GM08714 (cell line): ENCODE data around the gene GRAMD1C.

Experiments used
- H3K4me3 ChIP-seq: fragments of 200-500 bp; sonication (Bioruptor generic); 2 replicates; pipeline ENCODE4 v1.5.1; 2014; ENCODE audit warnings: mild to moderate bottlenecking, low read length, inconsistent platforms
- ZNF274 ChIP-seq: IDR thresholded peaks from 2 replicates; pipeline ENCODE4 v1.6.1; 2012; ENCODE audit warnings: mild to moderate bottlenecking, low read depth, low read length

Gene GRAMD1C

DNA sequence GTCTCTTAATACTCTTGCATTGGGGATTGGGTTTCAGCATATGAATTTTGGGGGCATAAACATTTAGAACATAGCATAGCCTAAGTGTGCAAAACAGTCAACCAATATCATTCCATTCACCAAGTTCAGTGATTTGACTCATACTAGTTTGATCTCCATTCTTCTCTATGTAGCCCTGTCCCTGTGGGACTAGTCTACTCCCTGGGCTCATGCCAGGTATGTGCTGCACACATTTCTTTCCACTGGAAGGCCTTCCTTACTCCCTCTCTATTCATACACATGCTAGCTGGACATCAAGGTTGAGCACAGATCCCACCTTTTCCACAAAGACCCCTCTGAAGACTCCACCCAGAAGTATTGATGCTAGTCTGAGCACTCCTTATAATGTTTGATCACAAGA is 114.3 kb downstream of the GRAMD1C start:
- no peak overlapping the region for H3K4me3 ChIP-seq

DNA sequence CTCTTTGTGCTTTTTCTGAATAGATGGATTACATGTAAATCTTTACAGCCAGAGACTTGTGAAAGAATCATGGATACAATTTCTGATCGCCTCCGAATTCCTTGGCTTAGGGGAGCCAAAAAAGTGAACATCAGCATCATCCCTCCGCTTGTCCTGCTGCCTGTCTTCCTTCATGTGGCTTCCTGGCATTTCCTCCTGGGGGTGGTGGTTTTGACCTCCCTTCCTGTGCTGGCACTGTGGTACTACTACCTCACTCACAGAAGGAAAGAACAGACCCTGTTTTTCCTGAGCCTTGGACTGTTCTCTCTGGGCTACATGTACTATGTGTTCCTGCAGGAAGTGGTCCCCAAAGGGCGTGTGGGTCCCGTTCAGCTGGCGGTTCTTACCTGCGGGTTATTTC is 115.1 kb downstream of the GRAMD1C start:
- H3K4me3 ChIP-seq: no peak overlapping the region
- no peak for TF ChIP-seq ZNF274

More for the DNA sequence above, 114.3 kb downstream of the GRAMD1C start:
- no peak for TF ChIP-seq ZNF274

DNA sequence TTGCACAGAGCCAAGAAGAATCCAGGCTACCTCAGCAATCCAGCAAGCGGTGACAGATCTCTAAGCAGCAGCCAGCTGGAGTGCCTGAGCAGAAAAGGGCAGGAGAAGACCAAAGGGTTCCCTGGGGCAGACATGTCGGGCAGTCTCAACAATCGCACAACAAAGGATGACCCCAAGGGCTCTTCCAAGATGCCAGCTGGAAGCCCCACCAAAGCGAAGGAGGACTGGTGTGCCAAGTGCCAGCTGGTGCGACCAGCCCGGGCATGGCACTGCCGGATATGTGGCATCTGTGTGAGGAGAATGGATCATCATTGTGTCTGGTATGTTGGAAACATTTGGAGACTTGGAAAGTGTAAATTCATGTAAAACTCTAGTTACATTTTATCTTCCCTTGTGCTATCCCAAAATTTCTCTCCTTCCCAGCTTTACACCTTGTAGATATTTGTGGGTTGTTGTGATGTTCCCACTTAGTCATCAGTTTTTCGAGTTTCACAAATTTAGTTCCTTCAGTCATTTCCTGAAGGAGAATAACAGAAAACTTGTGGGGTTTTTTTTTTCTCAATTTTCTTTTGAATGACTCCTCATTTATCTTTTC is 115.6 kb downstream of the GRAMD1C start:
- H3K4me3 ChIP-seq: no peak overlapping the region
- TF ChIP-seq ZNF274: no peak

DNA sequence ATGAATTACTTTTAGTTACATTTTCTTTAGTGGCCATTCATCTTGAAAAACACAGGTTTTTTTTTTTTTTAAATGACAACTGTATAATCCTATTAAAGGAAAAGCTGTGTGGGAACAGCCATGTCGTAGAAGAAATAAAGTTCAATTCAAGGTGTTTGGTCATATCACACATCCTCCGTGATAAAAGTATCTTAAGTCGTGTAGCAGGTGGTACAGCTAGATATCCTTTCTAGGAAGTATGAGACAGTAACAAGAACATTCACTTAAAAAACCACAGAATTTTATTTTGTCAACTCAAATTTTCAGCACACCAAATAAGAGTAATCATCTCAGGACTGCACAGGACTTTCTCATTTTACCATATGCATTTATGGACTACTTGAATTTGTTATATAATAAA is 125.3 kb downstream of the GRAMD1C start:
- no peak overlapping the region for H3K4me3 ChIP-seq
- no peak for TF ChIP-seq ZNF274

DNA sequence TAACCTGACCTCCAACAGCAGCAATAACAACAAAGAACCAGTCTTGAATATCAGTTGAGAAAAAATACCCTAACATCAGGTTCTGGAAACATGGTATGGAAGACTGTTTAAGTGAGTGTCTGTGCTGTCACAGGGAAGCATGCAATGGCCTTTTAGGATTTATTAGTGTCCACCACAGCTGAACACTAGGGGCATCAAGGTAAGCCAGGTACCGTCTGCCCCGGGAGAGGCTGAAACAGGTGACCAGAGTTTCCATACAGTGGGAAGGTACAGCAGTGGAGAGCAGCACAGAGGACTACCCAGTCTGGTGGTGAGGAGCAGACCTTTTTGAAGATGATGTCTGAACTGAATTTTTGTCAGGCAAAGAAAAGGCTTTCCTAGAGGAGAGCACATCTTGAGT is 127.6 kb downstream of the GRAMD1C start:
- no peak overlapping the region for H3K4me3 ChIP-seq
- TF ChIP-seq ZNF274: no peak

DNA sequence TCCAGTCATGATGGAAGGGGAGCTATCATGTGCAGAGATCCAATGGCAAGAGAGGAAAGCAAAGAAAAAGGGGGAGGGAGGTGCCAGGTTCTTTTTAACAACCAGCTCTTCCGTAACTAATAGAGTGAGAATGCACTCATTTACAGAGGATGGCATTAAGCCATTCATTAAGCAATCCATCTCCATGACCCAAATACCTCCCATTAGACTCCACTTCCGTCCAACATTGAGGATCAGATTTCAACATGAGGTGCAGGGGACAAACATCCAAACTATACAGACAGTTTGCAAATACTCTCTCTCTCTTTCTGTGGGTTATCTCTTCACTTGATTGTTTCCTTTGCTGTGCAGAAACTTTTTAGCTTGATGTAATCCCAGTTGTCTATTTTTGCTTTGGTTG is 130.4 kb downstream of the GRAMD1C start:
- no peak for TF ChIP-seq ZNF274
- H3K4me3 ChIP-seq: no peak overlapping the region

DNA sequence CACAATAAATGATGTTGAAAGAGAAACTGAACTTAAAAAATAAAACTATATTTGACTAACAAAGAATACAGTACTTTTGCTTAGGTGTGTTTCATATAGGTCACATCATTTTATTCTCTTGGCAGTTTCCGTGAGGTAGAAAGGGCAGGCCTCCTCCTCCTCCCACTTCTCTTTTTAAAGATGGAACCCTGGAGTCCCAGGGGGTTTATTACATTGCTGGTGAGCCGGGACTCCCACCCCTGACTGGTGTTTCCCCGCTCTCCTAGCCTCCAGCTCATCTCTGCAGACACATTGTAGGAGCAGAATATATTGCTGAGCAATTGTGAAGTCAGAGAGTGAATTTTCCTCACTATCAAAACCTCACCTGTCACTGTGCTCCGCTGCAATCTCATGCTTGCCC is 139.2 kb downstream of the GRAMD1C start:
- TF ChIP-seq ZNF274: no peak
- no peak overlapping the region for H3K4me3 ChIP-seq

DNA sequence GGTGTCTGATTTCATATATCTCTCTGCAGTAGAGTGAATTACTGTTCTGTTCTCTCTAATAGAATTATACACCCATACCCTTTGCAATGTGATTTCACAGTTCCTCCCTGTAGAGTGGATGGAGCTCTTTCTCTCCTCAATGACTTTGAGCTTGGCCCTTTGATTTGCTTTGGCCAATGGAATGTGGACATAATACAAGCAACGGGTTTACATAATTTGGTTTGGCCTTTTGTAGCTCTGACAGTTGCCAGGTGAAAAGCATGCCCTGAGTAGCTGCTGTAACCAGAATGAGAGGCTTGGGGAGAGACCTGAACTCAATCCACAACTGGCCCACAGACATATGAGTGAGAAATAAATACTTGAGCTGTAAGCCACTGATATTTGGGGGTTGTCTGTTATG is 141.3 kb downstream of the GRAMD1C start:
- H3K4me3 ChIP-seq: no peak overlapping the region
- TF ChIP-seq ZNF274: no peak

DNA sequence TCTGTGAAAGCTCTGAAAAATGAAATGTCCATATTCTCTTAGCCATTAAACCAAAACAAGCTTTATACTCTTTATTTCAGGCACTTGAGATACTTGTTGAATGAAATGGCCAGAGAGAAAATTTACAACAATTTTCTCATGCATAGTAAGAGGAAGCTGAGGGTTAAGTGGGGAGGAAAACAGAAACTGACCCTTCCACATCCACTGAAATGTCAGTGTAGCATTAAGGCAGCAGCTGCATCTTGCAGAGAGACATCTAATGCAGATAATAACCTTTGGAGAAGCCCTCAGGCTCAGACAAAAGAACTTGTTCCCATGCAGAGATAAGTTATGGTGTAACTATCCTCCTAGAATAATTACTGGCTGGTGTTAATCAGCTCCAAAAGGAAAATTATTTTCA is 143.2 kb downstream of the GRAMD1C start:
- TF ChIP-seq ZNF274: no peak
- H3K4me3 ChIP-seq: no peak overlapping the region

DNA sequence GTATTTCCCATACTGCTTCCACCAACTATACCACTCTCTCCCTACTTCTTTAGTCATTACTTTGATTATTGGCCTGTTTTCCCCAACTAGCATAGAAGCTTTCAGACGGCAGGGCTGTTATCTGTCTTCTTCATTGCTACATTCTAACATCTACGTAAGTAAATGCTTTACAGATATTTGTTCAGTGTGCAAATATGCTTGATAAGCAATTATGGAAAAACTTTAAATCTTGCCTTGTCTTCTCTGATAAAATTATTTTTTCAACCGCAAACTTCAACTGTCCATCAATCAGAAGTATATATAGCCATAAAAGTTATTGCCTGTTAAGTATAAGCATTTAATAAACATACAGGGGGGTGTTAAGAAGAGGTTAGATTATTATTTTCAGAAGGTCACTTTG is 145.0 kb downstream of the GRAMD1C start:
- no peak for TF ChIP-seq ZNF274
- H3K4me3 ChIP-seq: no peak overlapping the region

DNA sequence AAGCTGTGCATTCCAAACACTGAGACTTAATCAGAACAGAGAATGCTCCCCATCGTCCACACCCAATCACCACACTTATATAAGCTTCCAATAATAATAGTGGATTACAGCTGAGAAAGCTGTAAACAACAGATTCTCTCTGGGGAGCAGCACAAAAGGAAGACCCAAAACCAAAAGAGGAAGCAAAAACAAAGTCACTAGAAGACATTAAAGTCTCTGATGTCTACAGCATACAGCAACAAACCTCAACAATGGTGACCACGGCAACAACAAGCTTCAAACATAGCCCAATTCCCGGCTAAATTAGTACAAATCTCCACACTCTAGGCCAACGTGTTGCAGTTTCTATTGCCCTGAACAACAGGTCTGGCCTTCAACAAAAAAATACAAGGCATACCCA is 147.0 kb downstream of the GRAMD1C start:
- TF ChIP-seq ZNF274: no peak
- no peak overlapping the region for H3K4me3 ChIP-seq
